ENCODE measurements around the gene SCTR.
A peak's percentile ranks its signal among the peaks of the same experiment; 100 is the strongest.

Gene SCTR

DNA sequence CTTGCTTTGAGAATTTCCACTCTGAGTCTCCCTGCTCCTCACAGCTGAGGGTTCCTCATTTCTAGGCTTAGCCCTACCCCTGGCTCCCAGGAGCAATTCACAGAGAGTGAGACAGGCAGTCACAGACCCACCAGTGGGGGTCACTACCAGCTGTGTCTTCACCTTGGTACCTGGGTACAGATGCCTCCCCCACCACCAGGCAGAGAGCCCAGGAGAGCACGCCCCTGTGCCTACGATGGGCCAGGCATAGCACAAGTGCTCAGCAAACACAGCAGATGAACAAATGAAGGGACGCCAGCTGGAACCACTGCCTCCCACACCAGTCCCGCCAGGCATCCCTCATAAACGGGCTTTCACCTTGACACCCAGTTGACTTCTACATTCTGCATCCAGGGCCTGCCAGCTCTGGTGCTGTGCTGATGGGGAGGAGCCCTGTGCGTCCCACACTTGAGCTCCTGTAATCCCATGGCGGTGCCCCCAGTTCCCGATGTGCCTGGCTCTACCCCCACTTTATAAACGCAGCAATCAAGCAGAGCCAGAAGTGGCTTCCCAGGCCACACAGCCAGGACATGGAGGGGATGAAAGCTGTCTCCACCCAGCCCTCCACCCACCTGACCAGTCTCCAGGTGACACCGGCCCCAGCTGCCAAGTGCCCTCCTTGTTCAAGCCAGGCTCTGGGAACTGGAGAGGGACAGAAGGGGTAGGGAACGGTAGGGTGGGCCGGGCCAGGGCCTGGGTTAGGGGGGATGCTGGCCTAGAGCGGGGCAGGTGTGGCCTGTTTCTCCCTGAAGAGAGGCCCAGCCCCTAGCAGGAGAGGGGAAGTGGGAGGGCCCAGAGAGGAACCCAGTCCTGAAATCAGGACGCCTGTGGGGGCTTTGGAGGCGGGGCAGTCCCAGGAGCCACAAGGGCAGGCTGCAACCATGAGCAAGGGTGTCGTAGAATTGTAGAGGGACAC is 42.5 kb downstream of the SCTR start:
- TF ChIP-seq, protein P1, sequence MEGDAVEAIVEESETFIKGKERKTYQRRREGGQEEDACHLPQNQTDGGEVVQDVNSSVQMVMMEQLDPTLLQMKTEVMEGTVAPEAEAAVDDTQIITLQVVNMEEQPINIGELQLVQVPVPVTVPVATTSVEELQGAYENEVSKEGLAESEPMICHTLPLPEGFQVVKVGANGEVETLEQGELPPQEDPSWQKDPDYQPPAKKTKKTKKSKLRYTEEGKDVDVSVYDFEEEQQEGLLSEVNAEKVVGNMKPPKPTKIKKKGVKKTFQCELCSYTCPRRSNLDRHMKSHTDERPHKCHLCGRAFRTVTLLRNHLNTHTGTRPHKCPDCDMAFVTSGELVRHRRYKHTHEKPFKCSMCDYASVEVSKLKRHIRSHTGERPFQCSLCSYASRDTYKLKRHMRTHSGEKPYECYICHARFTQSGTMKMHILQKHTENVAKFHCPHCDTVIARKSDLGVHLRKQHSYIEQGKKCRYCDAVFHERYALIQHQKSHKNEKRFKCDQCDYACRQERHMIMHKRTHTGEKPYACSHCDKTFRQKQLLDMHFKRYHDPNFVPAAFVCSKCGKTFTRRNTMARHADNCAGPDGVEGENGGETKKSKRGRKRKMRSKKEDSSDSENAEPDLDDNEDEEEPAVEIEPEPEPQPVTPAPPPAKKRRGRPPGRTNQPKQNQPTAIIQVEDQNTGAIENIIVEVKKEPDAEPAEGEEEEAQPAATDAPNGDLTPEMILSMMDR (IDR thresholded peaks at IDR 0.05) = no peak

DNA sequence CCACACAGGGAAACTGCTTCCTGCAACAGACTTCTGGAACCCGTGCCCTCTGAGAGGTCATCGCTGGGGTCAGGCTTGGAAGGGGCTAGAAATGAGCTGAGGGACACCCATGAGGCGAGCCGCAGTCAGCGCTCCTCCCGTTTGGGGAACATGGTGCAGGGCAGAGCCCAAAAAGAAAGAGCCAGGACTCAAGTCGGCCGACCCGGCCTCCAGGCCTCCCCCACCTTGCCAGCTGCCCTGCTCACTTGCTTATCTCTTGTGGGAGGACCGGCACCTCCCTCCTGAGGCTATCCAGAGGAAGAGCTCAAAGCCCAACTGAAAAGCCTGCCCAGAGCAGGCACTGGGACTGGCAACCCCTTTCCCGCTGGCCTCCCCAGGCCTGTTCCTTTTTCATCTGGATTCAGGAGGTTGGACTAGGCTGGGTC is 43.6 kb downstream of the SCTR start:
- TF ChIP-seq, protein P1 (IDR thresholded peaks at IDR 0.05) = no peak

DNA sequence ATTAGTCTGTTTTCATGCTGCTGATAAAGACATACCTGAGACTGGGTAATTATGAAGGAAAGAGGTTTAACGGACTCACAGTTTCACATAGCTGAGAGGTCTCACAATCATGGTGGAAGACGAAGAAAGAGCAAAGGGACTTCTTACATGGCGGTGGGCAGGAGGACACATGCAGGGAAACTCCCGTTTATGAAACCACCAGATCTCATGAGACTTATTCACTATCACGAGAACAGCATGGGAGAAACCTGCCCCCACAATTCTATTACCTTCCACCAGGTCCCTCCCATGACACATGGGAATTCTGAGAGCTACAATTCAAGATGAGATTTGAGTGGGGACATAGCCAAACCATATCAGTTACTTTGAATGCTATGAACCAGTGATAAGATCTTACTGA is 44.1 kb downstream of the SCTR start:
- TF ChIP-seq, protein P1 (IDR thresholded peaks at IDR 0.05) = no peak

DNA sequence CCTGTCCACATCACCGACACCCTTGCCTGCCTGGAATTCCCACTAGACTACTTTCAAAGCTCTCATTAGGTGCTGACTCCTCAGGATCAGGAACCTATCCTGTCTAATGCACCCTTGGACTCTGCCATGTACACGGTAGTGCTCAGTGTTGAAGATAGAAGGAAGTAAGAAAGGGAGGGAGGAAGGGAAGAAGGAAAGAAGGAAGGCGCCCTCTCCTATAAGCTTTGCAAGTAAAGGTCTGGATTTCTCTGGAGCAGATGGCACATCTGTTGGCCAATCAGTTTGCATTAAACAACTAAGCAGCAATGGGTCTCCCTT is 45.3 kb downstream of the SCTR start:
- TF ChIP-seq, protein P1 (IDR thresholded peaks at IDR 0.05) = no peak

DNA sequence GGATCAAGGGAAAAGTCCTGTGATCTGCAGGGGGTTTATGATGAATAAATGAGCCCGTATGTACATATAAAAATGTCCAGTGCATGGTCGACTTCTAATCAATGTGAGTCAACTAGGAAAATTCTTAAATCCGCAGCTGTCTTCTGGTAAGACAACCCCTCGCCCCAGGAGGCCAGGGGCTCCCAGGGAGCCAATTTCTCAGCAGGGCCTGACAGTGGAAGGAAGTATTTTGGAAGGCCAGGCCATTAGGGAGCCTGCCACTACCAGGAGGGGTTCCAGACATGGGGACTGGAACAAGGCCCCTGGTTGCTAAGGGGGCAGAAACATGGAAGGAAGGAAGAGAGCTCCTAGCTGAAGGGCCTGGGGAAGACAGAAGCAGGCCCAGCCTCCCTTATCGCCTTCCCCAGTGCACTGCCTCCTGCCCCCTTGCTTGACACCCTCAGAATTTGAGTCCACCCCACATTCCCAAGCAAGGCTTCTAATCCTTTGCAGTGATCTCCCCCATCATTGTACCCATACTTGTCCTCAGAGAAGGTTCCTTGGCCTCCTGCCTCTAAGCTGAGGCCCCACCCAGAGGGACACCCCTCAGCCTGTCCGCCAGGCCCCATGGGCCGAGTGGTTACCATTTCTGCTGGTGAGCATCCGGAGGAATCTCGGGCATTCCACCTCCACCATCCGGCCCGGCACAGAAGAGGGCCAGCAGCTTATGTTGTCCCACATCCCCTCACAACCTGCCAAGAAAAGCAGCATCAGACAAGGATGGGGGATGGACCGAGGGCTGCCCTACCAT is 45.9 kb downstream of the SCTR start:
- TF ChIP-seq, protein P1 (IDR thresholded peaks at IDR 0.05) = no peak

DNA sequence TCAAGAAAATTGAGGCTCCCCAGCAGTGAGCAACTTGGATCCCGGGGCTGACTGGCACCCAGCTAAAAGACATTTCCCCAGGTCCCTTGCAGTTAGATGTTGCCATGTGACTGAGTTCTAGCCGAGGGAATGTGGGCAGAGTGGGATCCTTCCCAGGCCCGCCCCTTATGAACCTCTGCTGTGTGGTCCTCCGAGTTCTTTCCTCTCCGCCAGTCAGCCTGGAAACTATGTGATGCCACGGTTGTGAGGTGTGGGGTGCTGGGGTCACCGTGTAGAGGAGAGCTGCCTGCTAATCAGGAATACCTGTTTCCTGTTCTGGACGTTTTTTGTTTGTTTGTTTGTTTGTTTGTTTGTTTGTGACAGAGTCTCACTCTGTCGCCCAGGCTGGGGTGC is 47.2 kb downstream of the SCTR start:
- TF ChIP-seq, protein P1 (IDR thresholded peaks at IDR 0.05) = no peak

DNA sequence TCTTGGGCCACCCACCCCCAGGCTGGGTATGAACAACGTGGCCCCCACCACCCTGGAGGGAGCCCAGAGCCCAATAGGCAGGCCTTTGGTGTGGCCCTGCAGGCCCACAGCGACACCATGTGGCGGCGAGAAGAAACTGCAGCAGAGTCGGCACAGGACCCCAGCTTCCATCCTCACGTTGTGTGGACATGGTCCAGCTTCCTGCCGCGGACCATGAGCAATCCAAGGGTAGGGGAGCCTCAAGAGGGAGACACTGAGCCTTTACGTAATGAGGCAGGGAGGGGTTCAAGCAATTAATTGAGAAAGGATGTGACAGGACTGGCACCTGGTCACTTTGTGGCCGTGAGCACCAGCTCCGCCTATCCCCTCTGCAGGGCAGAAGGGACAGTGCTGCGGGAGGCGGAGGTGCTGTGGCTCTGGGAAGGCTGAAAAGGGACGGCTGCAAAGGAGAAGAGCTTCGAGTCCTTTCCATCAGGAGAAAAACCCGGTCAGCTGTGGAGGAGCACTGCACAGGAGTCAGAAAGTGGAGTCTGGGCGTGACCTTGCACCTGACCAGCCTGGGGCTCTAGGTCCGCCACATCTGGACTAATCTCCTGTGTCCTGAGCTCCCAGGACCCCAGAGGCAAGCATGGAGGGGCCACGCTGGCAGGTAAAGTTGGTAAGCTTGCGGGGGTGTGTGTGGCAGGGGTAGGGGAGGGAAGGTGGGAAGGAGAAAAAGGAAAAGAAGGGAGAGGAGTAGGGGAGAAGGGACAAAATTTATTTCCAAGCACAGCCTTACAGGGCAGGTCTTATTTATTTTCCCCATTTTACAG is 47.8 kb downstream of the SCTR start:
- TF ChIP-seq, protein P1 (IDR thresholded peaks at IDR 0.05) = peak; percentile 91

Data from LNCAP (cell line).